ENCODE measurements around the gene NOX4.

NOX4 gene

GRCh38 chr11:89490981-89491690, at the start of gene NOX4:
TSS of gene NOX4 (minus strand) at chr11:89491375. CDS start at chr11:89491246, 129 bp downstream.
- H3K4me1 Mint-ChIP-seq (ENCODE audit: low read depth), result peaks cover 3% of the 10 kb centered on the region
- H3K27ac Mint-ChIP-seq, result no peak within 1 kb of the TSS
- DNase-seq, result no peak
- H3K27me3 Mint-ChIP-seq, result peaks cover 33% of the 10 kb centered on the region
- no peaks in the 10 kb centered on the region for H3K36me3 Mint-ChIP-seq (ENCODE audit: low read depth)
- H3K4me3 Mint-ChIP-seq, result no peak within 1 kb of the TSS
- H3K9me3 Mint-ChIP-seq, result no peaks in the 10 kb centered on the region

DNA sequence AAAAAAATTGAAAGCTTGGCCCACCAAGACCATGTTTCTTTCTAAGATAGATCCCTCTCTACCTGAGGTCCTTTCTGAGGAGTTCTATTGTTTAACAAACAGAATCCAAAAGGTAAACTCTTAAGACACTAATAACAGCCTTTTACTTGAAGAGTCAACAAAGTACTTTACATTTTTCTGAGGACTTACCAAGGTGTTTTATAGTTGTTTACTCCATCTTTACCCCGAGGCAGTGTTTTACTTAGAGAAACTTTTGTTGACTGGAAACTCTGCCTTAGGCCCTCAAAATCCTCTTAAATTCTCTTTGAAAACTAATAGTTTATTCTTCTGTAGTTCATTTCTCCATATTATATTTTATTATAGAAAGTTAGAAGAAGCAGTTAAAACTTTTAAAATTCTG, 49.7 kb upstream of the NOX4 start:
- Mint-ChIP-seq H3K9me3 (peaks cover 5% of the 10 kb centered on the region), H3K4me1 (ENCODE audit: low read depth) (no peaks in the 10 kb centered on the region), H3K27ac (no peak overlapping the region), H3K36me3 (ENCODE audit: low read depth) (no peaks in the 10 kb centered on the region), H3K27me3 (no peaks in the 10 kb centered on the region), H3K4me3 (no peak overlapping the region)
- DNase-seq, result no peak

DNA sequence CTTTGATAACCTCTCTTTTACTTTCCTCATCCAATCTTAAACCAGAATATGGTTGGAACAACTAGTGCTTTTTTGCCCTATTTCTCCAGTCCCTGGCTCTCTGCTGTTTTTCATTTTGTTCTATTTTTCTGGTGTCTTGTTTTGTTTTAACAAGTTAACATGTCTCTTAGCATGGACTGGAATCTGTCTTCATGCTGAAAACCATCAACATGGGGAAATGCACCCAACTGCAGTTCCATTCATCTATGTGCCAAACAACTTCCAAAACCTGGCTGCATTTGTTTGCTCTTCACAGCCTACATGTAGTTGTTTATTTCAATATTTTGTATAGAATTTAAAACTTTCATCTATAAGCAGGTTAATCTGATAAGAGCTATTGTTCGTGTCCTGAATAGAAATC, 46.8 kb upstream of the NOX4 start:
- H3K27me3 Mint-ChIP-seq, result no peaks in the 10 kb centered on the region
- H3K36me3 Mint-ChIP-seq (ENCODE audit: low read depth), result no peaks in the 10 kb centered on the region
- DNase-seq, result no peak
- H3K27ac Mint-ChIP-seq, result no peak overlapping the region
- H3K4me1 Mint-ChIP-seq (ENCODE audit: low read depth), result no peaks in the 10 kb centered on the region
- no peak overlapping the region for H3K4me3 Mint-ChIP-seq
- peaks cover 7% of the 10 kb centered on the region for H3K9me3 Mint-ChIP-seq

GRCh38 chr11:89536926-89537325, 45.8 kb upstream of the NOX4 start:
- Mint-ChIP-seq H3K4me3 (no peak overlapping the region), H3K27me3 (no peaks in the 10 kb centered on the region), H3K36me3 (ENCODE audit: low read depth) (no peaks in the 10 kb centered on the region), H3K9me3 (peaks cover 7% of the 10 kb centered on the region), H3K27ac (no peak overlapping the region), H3K4me1 (ENCODE audit: low read depth) (no peaks in the 10 kb centered on the region)
- DNase-seq, result no peak

- Mint-ChIP-seq H3K4me1 (ENCODE audit: low read depth) (no peaks in the 10 kb centered on the region), H3K27me3 (no peaks in the 10 kb centered on the region), H3K4me3 (no peak overlapping the region), H3K27ac (no peak overlapping the region), H3K36me3 (ENCODE audit: low read depth) (no peaks in the 10 kb centered on the region), H3K9me3 (peaks cover 7% of the 10 kb centered on the region)
- no peak for DNase-seq
Measured at GRCh38 chr11:89535221-89535620, 44.0 kb upstream of the NOX4 start.

DNA sequence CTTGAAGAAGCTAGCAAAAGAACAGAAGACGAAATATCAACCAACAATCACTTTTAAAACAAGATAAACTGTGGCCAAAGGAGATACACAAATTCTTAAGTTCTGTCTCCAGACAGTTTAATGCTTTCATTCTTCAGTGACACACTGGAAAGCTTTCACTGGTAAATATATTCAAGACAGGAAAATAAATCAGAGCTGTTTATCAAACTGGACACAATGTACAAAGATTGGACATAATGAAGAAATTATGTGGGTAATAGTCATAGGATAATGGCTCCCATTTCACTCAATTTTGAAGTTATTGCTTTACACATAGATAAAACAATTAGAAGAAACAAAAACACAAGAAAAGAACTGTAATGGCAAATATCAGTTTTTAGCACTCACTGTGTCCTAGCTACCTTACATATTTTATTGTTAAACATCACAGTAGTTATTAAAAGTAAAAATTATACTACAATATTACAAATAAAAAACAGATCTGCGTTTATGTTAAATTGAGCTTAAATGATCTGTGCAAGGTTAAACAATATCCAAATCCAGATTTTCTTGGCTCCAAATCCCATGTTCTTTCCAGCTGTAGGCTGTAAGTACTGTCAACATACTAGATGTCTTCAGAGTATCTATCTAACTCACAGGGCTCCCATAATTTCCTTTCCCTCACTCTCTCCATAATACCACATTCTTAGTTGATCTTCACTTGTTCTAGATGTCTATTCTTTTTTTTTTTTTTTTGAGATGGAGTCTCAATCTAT, 38.6 kb upstream of the NOX4 start:
- no peak for DNase-seq
- Mint-ChIP-seq H3K4me1 (ENCODE audit: low read depth) (no peaks in the 10 kb centered on the region), H3K27ac (no peak overlapping the region), H3K27me3 (no peaks in the 10 kb centered on the region), H3K9me3 (no peaks in the 10 kb centered on the region), H3K4me3 (no peak overlapping the region), H3K36me3 (ENCODE audit: low read depth) (no peaks in the 10 kb centered on the region)

GRCh38 chr11:89521792-89522191, 30.6 kb upstream of the NOX4 start:
- no peak overlapping the region for H3K27ac Mint-ChIP-seq
- no peak overlapping the region for H3K4me3 Mint-ChIP-seq
- no peaks in the 10 kb centered on the region for H3K4me1 Mint-ChIP-seq (ENCODE audit: low read depth)
- H3K36me3 Mint-ChIP-seq (ENCODE audit: low read depth), result no peaks in the 10 kb centered on the region
- H3K9me3 Mint-ChIP-seq, result peaks cover 2% of the 10 kb centered on the region
- no peak for DNase-seq
- H3K27me3 Mint-ChIP-seq, result no peaks in the 10 kb centered on the region

DNA sequence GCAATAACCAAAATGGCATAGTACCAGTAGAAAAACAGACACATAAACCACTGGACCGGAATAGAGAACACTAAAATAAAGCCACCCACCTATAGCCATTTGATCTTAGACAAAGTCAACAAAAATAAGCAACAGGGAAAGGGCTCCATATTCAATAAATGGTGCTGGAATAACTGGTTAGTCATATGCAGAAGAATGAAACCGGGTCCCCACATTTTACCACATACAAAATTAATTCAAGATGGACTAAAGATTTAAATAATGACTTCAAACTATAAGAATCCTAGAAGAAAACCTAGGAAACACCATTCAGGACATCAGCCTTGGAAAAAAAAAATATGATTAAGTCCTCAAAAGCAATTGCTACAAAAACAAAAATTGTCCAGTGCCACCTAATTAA, 30.1 kb upstream of the NOX4 start:
- Mint-ChIP-seq H3K27ac (no peak overlapping the region), H3K36me3 (ENCODE audit: low read depth) (no peaks in the 10 kb centered on the region), H3K27me3 (no peaks in the 10 kb centered on the region), H3K4me1 (ENCODE audit: low read depth) (no peaks in the 10 kb centered on the region), H3K9me3 (peaks cover 2% of the 10 kb centered on the region), H3K4me3 (no peak overlapping the region)
- no peak for DNase-seq

DNA sequence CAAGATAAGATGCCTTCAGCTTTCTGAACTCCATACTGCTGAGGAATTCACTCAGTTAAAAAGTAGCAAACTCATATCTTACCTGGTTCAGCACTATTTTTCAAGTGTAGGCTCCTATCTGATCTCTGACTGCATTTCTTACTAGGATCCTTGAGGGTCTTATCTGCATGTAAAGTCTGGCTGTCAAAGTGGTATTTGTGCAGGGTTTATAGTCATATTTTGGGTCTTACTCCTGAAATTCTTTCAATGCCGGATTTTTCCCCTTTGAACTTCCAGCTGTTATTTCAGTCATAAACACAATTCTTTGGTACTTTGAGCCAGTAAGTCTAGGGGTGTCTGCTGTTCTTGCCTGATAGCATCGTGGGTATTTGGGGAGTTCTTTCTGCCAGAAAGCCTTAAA, 25.3 kb upstream of the NOX4 start:
- no peak for DNase-seq
- H3K4me3 Mint-ChIP-seq, result no peak overlapping the region

GRCh38 chr11:89508544-89508943, 17.4 kb upstream of the NOX4 start:
- H3K9me3 Mint-ChIP-seq, result peaks cover 6% of the 10 kb centered on the region
- H3K4me1 Mint-ChIP-seq (ENCODE audit: low read depth), result no peaks in the 10 kb centered on the region
- DNase-seq, result no peak
- no peaks in the 10 kb centered on the region for H3K27me3 Mint-ChIP-seq
- no peak overlapping the region for H3K4me3 Mint-ChIP-seq
- no peak overlapping the region for H3K27ac Mint-ChIP-seq
- H3K36me3 Mint-ChIP-seq (ENCODE audit: low read depth), result no peaks in the 10 kb centered on the region

More for the DNA sequence above, 25.3 kb upstream of the NOX4 start:
- H3K27ac Mint-ChIP-seq, result no peak overlapping the region
- H3K9me3 Mint-ChIP-seq, result peaks cover 4% of the 10 kb centered on the region
- H3K27me3 Mint-ChIP-seq, result no peaks in the 10 kb centered on the region
- H3K36me3 Mint-ChIP-seq (ENCODE audit: low read depth), result no peaks in the 10 kb centered on the region
- H3K4me1 Mint-ChIP-seq (ENCODE audit: low read depth), result no peaks in the 10 kb centered on the region

DNA sequence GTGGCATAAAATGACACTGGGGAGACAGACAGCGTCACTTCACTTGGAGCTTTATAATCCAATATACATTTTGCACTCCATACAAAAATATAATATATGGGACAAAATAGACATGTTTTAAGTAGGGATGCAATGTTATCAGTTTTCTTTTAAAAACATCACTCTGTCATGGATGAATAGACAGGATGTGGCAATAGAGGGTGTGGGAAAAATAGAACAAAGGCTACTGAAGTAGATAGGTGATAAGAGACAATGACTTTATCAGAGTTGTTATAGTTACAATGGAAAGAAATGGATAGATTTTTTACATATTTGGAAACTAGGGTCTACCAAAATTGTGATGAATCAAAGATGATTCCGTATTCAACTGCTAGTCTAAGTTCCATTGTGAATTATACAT, 13.1 kb upstream of the NOX4 start:
- Mint-ChIP-seq H3K36me3 (ENCODE audit: low read depth) (no peaks in the 10 kb centered on the region), H3K4me3 (no peak overlapping the region), H3K9me3 (peaks cover 2% of the 10 kb centered on the region), H3K4me1 (ENCODE audit: low read depth) (no peaks in the 10 kb centered on the region), H3K27me3 (no peaks in the 10 kb centered on the region), H3K27ac (no peak overlapping the region)
- DNase-seq, result no peak

GRCh38 chr11:89503422-89503821, 12.2 kb upstream of the NOX4 start:
- DNase-seq, result no peak
- no peaks in the 10 kb centered on the region for H3K4me1 Mint-ChIP-seq (ENCODE audit: low read depth)
- H3K36me3 Mint-ChIP-seq (ENCODE audit: low read depth), result no peaks in the 10 kb centered on the region
- no peaks in the 10 kb centered on the region for H3K27me3 Mint-ChIP-seq
- no peak overlapping the region for H3K4me3 Mint-ChIP-seq
- no peak overlapping the region for H3K27ac Mint-ChIP-seq
- H3K9me3 Mint-ChIP-seq, result peaks cover 2% of the 10 kb centered on the region

- H3K36me3 Mint-ChIP-seq (ENCODE audit: low read depth), result no peaks in the 10 kb centered on the region
Measured at GRCh38 chr11:89502301-89502700, 11.1 kb upstream of the NOX4 start.

GRCh38 chr11:89500336-89500735, 9.2 kb upstream of the NOX4 start:
- Mint-ChIP-seq H3K27me3 (no peaks in the 10 kb centered on the region), H3K36me3 (ENCODE audit: low read depth) (no peaks in the 10 kb centered on the region), H3K4me1 (ENCODE audit: low read depth) (no peaks in the 10 kb centered on the region), H3K27ac (no peak overlapping the region), H3K9me3 (peaks cover 2% of the 10 kb centered on the region), H3K4me3 (no peak overlapping the region)
- DNase-seq, result no peak

More at GRCh38 chr11:89502301-89502700, 11.1 kb upstream of the NOX4 start:
- Mint-ChIP-seq H3K4me3 (no peak overlapping the region), H3K27ac (no peak overlapping the region), H3K4me1 (ENCODE audit: low read depth) (no peaks in the 10 kb centered on the region), H3K9me3 (peaks cover 2% of the 10 kb centered on the region), H3K27me3 (no peaks in the 10 kb centered on the region)
- DNase-seq, result no peak

- Mint-ChIP-seq H3K27ac (no peak overlapping the region), H3K27me3 (no peaks in the 10 kb centered on the region), H3K9me3 (no peaks in the 10 kb centered on the region), H3K4me3 (no peak overlapping the region), H3K36me3 (ENCODE audit: low read depth) (no peaks in the 10 kb centered on the region), H3K4me1 (ENCODE audit: low read depth) (no peaks in the 10 kb centered on the region)
- no peak for DNase-seq
Measured at GRCh38 chr11:89498845-89499448, 7.8 kb upstream of the NOX4 start.
